CMK (cell line): Measurements from ENCODE around the gene SORL1.

ENCODE experiments used
- DNase-seq: peaks from one replicate; pipeline ENCODE4 v3.0.0-alpha.2; 2010; ENCODE audit warnings: low read depth

SORL1 gene

DNA sequence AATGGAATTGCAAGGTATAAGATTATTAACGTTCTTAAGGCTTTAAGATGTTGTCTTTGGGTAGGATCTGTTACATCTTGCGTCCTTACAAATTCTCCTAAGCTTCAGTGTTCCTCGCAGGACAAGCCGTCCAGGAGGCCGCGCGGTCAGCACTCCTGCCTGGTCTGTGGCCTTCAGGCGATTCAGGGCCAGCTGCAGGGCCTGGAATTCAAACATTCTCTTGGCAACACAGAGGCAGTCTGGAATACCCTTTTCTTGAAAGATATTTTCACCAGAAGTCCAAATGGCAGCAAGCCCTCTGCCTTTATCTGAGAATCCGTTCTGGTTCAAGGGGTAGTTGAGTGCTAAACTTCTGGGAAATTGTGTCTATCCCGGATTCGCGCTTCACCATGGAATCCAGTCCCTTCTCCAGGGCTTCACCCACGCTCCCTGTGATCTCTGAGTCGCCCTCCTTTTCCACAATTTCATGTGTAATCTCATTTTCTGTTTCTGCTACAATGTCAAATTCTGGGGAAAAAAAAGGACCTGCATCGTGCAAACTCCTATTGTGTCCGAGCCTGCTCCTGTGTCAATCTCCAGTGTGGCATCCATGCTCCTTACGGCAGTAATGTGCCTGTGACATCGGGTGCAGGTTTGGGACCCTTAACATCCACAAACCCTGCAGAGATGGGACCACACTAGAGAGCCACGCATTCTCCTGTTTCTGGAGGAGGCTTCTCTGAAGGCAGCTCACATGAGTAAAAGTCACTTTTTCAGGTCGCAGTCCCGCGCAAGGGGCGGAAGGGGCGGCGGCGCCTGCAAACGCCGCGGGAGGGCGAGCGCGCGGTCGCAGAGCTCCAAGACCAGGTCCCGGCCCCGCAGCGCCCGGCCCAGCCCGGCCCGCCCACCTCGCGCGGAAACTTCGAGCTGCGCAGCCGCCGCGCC, 25.4 kb upstream of the SORL1 start:
- DNase-seq, result no peak

- no peak for DNase-seq
Observed at GRCh38 chr11:121427400-121427744, 24.7 kb upstream of the SORL1 start.

DNA sequence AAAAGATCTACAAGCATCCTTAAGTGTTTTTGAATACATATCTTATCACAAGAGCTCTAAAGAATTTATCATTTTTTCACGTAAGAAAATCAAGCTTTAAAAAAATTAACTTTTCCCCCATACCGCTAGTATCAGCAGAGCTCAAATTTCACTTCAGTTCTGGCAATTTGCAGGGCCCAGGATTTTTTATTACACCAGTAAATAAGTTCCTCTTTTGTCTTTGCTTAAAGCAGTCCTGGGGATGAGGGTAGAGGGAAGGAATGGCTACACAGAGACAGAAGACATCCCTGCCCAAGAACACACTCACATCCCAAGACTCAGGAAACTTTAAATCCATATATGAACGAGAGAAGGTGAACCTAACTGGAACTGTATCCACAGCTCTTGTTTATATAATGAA, 22.6 kb upstream of the SORL1 start:
- DNase-seq, result no peak

DNA sequence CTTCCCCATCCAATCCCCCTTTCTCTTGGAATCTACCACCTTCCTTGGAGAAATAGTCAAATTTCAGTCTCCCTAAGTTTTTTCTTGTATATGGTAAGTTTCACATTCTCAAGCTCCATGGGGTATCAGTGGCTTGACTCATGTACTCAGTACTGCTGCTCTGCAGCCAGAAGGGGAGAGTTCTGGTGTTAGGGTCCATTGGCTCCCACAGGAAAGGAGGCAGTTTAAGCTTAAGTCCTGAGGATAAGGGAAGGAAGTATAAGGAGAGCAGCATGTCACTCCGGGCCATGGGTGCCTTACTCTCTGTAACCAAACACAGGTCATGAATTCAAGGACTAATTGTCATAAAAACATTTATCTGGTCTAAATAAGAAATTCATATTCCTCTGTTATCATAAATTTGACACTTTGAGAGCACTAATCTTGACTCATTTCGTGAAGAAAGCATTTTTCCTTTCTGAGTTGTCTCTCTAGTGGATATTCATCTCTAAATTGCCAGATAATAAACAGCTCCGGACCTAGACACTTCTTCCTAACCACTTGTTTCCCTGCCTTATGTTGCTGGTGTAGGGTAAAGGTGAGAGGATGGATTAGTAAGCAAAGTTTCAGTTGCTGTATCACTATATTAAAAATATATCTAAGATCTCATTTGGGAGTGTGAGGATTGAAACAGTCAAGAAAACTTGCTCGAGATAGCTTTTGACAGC, 20.1 kb upstream of the SORL1 start:
- DNase-seq, result no peak

DNA sequence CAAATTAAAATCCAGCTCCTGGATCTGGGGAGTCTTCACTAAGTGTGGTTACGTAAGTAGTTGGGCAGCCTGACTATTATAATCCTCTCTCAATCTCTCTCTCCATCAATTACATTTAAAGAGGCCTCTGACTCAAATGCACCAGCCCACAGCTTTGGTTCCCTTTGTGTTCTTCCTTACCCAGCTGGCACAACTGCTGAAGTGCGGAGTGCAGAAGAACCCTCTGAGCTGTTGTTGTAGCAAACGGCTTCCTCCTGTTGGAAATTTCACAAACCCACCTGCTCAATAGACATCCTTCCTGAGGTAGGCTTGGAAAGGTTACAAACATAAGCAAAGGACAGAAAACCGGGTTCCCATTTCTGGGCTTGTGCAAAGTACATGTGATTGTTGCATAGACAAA, 17.0 kb upstream of the SORL1 start:
- DNase-seq, result no peak

DNA sequence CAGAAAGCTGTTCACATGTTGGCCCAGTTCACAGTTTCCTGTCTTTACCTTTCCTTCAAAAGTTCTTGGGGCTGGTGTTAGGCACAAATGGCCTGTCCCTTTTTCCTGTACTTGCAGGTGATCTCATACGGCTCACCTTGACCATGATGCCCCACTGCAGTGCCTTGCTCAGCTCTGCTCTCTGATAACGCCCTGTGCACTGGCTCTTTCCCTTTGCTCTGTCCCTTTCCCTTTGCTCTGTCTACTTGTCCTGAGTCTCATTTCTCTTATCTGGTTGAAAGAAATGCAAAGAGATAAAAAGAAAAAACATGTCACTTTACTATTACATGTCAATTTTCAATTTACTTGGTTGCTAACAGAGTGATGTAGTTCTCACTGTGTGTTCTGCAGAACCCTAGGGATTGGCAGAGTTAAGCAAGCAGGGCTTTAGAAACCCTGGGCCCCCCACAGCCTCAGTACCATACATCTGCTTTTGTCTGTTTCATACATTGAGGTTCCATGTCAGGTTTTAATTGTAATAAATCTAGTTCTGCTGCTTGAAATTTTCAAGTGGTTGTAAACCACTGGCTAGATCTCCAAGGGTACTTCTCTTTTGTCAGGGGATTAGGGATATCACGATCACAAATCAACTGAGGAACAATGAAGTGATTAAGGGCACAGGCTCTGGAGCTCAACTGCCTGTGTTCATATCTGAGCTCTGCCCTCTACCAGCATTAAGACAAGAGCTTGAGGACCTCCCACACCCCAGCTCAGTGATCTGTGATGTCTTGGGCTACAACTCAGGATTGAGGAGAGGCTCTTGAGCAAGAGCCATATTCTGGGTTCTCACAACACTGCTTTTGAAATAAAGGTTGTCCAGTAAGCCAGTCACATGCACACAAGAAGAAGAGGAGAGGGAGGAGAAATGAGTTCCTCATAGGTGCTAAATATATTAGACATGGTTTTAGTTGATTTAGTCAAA, 16.3 kb upstream of the SORL1 start:
- DNase-seq, result no peak

- no peak for DNase-seq
Observed at GRCh38 chr11:121437018-121437685, 15.0 kb upstream of the SORL1 start.

DNA sequence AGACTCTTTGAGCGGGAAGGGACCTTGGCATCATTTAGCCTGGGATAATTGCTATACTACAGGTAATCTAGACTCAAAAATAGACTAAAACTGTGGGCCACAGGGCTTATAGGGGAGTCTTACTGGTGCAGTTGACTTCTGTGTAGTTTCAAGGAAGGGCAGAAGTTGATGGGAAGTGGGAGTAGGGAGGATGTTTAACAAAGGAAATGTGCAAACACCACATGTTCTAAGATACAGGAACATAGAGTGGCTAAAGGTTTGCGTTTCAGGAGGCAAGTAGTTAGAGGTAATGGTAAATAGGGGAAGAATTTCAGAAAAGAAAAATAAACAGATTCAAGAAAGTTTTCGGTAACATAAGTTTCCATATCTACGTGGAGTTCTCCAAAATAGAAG, 14.4 kb upstream of the SORL1 start:
- DNase-seq, result no peak

DNA sequence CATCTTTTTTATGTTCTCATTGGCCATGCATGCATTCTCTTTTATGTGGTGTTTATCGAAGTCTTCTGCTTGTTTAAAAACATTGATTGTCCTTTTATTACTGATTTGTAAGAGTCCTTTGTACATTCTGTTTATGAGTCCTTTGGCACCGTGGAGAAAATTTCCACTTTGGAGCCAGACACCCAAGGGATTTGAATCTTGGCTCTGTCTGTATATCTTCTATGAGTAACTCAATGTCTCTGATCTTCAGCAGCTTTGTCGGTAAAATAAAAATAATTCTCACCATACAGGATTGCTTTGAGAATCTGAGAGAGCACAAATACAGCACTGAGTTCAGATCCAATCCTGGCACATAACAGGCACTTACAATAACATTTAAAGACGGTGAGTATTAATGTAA, 12.8 kb upstream of the SORL1 start:
- no peak for DNase-seq

DNA sequence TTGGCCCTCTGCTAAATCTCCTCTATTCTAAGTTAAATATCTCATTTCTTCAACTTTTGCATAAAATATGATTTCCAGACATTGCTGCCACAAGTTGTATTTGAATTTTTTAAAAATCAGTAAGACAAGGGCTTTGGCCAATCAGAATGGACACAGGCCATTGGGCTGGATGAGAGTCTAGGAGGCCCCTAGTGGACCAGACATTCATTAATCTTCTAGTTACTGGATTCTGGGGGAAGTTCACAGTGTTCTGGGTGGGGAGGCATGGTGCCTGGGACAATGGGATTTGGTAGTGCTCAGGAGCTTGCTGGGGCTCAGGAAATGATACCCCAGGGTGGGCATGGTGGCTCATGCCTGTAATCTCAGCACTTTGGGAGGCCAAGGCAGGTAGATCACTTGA, 12.4 kb upstream of the SORL1 start:
- DNase-seq, result no peak

GRCh38 chr11:121441521-121441920, 10.6 kb upstream of the SORL1 start:
- no peak for DNase-seq

DNA sequence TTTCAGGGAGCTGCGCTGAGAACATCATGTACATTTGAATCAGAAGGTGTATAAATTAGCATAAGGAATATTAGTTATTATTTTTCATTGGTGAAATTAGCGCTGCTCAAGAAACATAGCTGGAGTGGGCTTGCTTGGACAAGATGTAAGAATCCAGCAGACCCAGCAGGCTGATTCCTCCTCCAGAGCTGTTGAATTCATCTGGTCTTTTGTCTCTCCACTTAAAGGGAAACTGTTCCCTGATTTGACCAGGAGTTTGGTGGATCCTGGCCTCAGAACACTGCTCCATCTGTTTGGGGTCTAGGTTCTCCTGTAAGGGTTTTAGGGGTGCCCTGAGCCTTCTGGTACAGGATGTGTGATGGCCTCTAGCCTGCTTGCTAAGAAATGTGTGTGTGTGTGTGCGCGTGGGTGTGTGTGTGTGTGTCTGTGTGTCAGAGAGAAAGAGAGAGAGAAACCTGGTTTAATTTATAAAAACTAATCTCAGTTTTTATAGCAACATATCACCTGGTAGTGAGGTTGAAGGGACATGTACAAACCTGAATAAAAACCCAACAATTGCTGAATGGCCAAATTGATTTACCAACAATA, 8.3 kb upstream of the SORL1 start:
- no peak for DNase-seq

- DNase-seq, result no peak
Observed at GRCh38 chr11:121444526-121444925, 7.6 kb upstream of the SORL1 start.

DNA sequence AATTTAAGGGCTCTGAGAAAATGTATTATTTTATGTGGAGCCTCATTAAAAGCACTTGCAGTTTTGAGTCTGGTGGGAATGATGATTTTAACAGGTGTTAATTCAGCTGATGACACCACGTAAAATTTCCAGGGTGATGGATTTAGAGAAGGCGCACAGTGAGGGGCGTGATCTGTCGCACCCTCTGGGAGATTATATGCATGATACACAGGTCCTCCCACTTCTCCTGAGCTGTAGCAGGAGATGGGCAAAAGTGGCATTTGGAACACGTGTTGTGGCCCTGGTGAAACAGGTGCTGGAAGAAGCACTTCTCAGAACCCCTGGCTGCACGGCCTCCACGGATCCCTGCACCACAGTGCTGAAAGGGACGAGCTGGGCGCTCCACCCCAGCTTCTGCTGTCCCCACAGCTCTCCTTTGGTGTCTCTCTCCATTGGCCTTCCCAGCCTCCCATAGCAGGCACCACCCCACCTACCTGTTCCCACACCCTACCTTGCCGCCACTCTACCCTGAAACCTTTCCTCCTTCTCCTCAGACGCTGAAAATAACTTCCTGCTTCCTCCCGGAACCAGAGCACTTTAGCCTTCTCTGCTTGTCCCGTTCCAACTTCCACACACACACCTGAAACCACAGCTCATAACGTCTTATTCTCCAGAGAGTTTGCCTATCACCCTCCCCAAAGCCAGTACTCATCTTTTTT, 6.9 kb upstream of the SORL1 start:
- DNase-seq, result no peak

DNA sequence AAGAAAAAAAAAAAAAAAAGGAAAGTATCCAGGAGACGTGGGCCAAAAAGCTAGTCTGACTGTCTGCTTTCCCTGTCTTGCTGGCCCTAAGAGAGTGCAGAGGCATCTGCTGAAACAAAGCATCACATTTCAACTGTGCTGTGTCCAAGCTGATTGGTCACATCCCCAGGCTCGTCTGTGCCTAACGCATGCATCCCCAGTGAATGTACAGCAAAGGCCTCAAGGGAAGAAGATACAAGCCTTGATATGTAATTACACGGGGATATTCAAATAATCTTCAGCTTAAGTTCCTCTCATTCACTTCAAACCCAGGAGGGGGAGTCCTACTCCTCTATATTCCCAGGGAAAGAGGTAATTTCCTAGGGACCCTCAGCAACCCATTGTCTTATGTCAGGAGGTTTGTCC, 5.4 kb upstream of the SORL1 start:
- DNase-seq, result no peak

- DNase-seq, result no peak
Observed at GRCh38 chr11:121448011-121448410, 4.1 kb upstream of the SORL1 start.

DNA sequence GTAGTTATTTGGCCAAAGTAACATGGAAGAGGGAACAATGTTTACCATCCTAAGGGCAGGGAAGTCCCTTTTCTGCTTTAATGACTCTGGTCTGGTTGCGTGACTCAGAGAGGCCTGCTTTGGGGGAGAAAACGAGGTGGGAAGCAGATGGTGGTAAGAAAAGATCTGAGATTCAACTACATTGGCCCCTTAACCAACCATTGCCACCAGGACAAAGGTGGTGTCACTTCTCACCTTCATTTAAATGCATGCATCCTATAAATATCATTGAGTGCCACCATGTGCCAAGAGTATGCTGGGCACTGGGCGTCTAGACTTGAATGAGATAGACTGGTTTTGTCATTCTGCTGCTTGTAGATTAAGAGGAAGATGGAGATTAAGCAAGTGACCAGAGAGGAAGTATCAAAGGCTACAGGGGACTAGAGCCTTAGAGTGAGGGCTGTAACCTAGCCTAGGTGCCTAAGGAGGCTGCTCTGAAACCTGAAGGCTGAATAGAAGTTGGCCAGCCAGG, 3.6 kb upstream of the SORL1 start:
- DNase-seq, result no peak

DNA sequence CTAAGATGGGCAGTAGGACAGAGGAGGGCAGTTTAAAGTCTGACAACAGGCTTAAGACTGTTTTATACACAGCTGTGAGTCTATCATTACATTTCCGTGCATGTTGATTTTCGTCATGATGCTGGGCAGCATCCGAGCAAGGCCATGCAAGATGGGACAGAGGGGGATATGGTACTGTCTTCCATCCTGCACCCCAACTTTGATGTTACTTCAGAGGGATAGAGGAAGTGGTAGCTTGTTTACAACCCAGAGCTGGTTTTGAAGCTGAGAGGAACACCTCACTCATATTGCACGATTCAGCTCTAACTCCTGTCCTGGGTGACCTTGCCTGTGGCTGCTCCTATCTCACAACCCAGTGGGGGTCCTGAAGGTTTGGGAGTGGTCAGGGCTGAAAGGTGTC, 3.0 kb upstream of the SORL1 start:
- no peak for DNase-seq

- no peak for DNase-seq
Observed at GRCh38 chr11:121449626-121450025, 2.5 kb upstream of the SORL1 start.

DNA sequence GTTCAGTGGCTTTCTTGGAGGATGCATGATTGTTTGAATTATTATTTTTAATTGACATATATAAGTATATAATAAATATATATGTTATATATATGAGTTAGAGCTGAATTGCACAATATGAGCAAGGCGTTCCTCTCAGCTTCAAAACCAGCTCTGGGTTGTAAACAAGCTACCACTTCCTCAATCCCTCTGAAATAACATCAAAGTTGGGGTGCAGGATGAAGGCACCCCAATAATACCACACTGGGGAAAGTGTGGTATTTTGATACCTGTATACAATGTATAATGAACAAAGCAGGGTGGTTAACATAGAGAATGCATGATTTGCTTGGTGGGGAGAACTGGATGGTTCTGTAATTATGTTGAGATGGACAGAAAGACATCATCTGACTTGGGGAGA, 1.7 kb upstream of the SORL1 start:
- no peak for DNase-seq
